Limb (tissue), 2 donors: ENCODE measurements around the gene ITGA11.

Experiments used
- DNase-seq, 2 donors: peaks; one replicate each; pipeline ENCODE4 v3.0.0-alpha.2; 2016; ENCODE audit errors: extremely low spot score in 2 of 2

Gene ITGA11

DNA sequence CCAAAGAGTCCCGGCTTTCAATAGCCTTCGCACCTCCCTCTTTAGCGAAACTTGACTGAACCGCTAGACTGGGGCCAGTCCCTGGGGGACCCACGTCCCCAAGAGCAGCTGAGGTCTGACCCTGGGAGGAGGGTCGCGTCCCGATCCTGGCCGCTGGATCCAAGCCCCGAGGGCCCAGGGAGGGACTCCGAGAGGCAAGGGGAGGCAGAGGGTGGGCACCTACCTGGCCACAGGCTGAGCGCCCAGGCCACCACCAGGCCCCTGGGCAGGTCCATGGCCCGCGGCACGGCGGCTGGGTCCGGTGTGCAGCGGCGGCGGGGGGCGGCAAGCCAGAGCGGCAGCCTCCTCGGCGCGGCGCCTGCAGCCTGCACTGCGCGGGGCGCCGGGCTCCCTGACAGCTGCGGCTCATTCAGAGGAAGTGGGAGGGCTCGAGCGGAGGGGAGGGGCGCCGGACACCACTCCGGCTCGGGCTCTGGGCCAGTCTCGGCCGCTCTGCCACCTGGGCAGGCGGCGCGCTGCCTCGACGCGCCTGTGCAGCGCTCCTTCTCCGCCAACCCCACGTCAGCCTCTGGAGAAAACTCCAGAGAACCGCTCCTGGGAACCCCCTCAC, at the start of gene ITGA11:
ITGA11 (minus strand) TSS at position 372 of the 610 bp plus-strand sequence; CDS start at position 275, 97 bp downstream.
- peak; percentile 60 to 77 for DNase-seq

DNA sequence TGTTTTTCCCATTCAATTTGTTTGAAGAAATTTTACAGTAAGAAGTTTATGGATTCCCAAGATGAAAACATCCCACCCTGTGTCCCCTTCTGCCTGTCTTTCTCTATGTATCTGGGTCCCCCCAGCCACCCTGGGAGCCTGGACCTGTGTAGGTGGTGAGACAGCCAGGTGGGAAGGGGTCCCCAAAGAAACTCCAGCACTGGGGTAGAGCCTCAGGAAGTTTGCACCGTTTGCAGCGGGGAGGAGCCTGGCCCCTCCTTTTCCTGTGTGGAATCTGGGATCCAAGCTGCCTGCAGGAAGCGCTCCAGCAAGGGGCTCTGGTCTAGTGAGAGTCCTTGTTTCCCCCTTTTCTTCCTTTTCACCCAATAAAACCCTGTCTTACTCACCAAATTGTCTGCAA, 49.4 kb upstream of the ITGA11 start:
- DNase-seq: no peak

DNA sequence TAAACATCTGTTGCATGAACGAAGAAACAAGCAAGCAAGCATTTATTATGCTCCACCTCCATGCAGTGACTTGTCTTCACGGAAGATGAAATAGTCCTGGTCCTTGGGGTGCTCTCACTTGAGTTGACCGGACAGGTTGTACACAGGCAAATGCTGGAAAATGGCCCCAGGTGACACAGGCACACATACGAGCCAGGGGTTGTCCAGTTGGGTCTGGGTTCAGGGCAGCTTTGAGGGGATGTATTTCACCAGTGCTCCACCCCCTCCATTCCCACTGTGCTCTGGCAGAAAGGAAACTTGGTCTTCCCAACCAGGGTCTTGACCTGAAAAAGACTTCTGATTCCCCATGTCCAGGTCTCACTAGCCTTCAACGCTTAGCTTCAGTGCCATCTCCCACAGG, 48.3 kb upstream of the ITGA11 start:
- DNase-seq: no peak

DNA sequence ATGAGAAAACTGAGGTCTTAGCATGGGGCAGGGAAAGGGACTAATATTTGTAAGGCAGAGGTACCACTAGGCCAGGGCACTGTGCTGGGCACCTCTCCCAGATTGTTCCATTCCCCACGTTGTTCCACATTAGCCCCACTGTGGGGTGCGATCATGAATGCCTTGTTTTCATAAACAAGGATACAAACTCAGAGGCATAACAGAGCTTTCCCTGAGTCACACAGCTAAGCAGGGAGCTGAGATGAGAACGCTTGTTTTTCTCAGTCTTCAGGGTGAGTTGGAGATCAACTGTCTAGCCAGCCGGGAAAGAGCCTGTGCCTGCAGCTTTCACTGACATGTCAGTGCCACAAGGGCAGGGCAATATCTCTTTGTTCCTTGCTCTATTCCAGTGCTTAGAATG, 47.9 kb upstream of the ITGA11 start:
- DNase-seq: no peak

DNA sequence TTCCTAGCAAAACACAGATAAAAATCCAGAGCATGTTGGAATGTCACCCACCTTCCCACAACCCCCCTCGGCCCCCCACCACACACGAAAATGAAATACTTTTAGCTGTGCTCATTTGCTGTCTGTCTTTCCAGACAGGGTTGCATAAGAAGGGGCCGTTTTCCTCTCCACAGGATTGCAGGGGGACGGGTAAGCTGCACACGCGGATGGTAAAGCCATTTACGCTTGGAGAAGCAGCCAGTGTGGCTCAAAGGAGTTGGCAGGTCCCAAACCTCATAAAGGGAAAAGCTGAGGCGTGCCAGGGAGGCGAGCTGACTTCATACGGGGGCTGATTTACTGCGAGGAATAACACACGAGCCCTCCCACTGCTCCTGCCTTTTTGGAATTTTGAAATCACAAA, 47.4 kb upstream of the ITGA11 start:
- peak; percentile 39 to 57 for DNase-seq

DNA sequence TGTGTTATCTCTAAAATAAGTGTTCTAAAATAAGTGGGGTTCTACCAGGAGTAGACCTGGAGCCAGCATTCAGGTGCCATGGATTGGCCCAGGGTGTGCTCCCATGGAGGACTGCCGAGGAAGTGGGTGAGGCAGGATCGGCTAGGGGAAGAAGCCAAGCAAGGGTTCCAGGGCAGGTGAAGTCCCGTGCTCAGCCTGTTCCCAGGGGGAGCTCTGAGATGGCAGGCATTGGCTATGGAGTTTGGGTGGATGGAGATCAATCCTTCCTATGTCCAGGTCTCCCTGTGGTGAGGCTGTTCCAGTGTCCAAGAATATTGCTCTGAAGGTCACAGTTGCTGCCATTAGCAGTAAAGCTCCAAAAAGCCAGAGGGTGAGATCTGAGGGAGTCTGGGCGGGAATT, 46.9 kb upstream of the ITGA11 start:
- DNase-seq: no peak

- no peak for DNase-seq
Measured at GRCh38 chr15:68475449-68475848, 43.5 kb upstream of the ITGA11 start.

- DNase-seq: no peak
Measured at GRCh38 chr15:68471541-68471940, 39.6 kb upstream of the ITGA11 start.

GRCh38 chr15:68470976-68471375, 39.0 kb upstream of the ITGA11 start:
- DNase-seq: no peak

GRCh38 chr15:68470049-68470742, 38.2 kb upstream of the ITGA11 start:
- DNase-seq: no peak

- no peak for DNase-seq
Measured at GRCh38 chr15:68469162-68470048, 37.4 kb upstream of the ITGA11 start.

DNA sequence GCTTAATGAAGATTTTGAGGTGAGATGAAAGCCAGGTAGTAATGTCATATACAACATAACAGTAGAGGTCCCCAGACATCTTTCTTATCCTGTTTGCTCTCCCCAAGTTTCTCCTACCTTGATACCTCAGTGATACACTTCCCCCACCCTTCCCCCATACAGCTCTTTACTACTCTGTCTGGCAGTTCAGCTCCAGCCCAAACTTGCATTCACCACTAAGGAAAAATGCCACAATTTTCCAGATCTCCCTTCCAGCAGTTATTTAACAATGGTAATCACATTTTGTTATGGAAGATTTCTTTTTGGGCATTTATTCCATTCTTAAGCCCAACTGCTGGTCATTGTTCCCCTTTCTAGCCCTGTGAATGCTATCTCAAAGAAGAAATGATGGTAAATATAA, 34.9 kb upstream of the ITGA11 start:
- DNase-seq: no peak

- DNase-seq: no peak
Measured at GRCh38 chr15:68465861-68466560, 34.0 kb upstream of the ITGA11 start.

DNA sequence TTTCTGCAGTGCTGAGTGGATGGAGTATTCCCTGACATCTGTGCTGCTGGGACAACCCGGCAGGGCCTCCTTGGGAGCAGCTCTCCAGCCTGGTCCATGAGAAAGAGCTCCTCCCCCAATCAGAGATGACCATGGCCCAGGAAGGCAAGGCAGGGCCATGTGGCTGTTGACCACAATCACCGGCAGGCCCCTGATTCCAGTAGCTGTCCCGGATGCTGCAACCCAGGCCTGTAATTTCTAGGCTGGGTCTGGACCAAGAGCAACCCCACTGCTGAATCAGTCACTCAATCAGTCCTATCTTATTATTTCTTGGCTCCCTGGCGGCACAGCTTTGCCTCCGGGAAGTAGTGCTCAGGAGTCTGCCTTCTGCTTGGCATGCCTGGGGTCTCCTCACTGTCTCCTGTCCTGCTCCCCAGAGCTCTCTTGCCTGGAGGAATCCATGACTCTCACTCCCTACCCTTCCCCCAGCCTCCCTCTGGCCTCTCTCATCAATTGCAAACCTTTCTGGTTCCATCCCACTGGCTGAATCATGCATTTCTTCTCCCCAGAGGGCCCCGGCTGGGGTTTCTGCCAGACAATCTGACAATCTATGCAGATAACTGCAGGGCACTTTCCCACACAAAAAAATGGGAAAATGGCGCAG, 32.6 kb upstream of the ITGA11 start:
- no peak for DNase-seq

DNA sequence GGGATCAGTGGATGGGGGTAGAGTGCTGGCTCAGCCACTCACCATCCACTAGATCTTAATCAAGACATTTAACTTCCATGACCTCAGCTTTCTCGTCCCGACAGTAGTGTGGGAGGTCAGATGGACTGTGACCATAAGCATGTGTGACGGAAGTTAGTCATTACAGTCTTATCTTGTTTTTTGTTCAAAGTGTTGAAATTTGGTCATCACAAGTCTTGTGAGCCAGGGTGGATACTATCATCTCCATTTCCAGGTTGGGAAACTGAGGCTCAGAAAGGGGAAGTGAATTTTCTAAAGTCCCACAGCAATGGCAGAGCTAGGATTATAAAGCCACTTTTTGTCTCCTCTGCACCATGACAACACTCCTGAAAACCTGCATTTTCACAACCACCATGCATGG, 32.0 kb upstream of the ITGA11 start:
- no peak for DNase-seq

GRCh38 chr15:68463444-68463843, 31.5 kb upstream of the ITGA11 start:
- no peak for DNase-seq

- DNase-seq: no peak
Measured at GRCh38 chr15:68460166-68460565, 28.2 kb upstream of the ITGA11 start.

DNA sequence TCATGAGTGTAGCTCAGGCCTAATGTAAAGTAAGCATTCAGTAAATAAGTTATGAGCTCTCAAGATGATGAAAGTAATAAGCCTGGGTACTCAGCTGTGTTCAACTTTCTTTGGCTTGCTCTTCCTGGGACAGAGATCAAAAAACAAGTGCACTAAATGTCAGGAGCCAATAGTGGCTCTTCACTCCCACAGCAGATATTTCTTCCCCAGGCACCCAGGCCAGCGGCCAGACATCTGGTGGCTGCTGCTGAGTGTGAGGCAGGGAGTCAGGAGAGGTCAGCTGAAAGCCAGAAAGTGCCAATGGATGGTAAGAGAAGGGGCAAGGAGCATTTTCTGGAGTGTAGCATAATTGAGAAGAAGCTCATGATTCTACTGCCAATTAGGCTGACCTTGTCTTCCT, 18.2 kb upstream of the ITGA11 start:
- no peak for DNase-seq

DNA sequence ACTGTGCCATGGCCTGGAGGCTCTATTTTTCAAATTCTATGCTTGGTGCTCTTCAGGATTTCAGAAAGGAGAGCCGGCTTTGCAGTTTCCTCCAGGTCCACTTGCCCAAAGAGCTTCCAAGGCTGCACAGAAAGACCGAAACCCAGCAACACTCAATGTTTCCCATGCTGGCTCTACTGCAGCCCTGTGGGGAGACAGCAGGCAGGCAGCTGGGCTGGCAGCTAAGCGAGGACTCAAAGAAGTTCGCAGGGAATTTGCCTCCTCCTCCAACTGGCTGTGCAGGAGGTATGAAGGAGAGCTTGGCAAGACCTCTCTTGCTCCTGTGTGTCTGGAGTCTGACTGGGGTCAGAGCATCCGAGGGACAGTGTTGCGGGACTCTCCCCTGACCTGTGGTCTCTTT, 17.4 kb upstream of the ITGA11 start:
- no peak for DNase-seq

- no peak for DNase-seq
Measured at GRCh38 chr15:68447976-68448755, 16.2 kb upstream of the ITGA11 start.

GRCh38 chr15:68447209-68447608, 15.2 kb upstream of the ITGA11 start:
- no peak for DNase-seq
